Measurements from ENCODE around the gene C1QTNF9B.

GRCh38 chr13:23858546-23858945 lies 38.8 kb downstream of the C1QTNF9B start:
- TF ChIP-seq CTCF (conservative IDR thresholded peaks at IDR 0.05 in 1 of 2, IDR thresholded peaks at IDR 0.05 in 1 of 2; ENCODE audit: extremely low read depth in 1 of 2, insufficient read depth in 1 of 2, low read depth in 1 of 2, low read length in 2 of 2) (no peak), EZH2 (IDR thresholded peaks at IDR 0.05; ENCODE audit: borderline replicate concordance, low read length) (no peak)
